NB4 (cell line): ENCODE data around the gene COG8.

Experiments
- POLR2A ChIP-seq: IDR thresholded peaks from 2 replicates; pipeline ENCODE4 v1.6.1; 2011; ENCODE audit warnings: mild to moderate bottlenecking; ENCODE audit not compliant: insufficient read length; ENCODE audit errors: extremely low read depth
- TF ChIP-seq, protein P1 (sequence below): IDR thresholded peaks from 2 replicates; pipeline ENCODE4 v1.6.1; 2011; ENCODE audit warnings: low read depth, low read length

DNA sequence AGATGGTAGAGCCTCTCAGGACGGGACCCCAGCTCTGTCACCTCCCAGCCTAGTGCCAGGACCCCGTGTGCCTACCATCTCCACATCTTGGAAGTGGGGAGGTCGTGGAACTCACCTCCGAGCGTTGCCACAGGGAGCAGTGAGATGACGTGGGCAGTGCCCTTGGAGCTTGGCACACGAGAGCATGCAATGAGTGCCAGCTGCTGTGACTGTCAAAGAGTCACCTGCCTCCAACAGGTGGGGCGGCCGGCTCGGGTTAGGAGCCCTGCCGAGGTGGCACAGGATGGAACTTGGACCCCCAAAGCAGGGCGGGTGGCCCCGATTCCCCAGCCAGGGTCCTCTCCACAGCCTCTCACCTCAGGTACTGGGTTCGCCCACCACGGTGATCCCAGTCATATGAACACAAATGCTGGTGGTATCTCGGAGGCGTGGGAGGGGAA, 22.7 kb downstream of the COG8 start:
- no peak for TF ChIP-seq POLR2A
- TF ChIP-seq, protein P1, sequence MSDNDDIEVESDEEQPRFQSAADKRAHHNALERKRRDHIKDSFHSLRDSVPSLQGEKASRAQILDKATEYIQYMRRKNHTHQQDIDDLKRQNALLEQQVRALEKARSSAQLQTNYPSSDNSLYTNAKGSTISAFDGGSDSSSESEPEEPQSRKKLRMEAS: no peak
